Measurements from ENCODE around the gene ACBD4. TPM values are rescaled to one million over a fixed set of nuclear protein-coding genes. Genes with fewer than 3 reads are reported as not detected.

The ACBD4 gene
- total RNA-seq, 1 donor from 2014 or later = 3.9 TPM

DNA sequence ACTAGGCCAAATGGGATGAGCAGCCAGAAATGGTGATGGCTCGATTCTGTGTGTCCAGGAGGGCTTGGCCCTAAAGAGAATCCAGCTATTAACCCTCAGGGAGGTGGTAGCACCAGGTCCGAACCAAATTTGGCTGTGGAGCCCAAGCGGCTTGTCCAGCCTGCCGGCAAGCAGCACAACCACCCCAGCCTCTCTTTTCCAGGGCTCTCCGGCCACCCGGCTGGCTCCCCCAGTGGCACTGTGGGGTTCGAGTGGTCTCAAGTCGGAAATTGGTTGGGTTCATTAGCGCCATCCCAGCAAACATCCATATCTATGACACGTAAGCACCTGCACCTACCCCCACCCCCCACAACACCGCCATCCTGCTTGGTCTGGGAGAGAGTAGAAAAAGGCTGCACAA is 38.6 kb upstream of the ACBD4 start:
- no peak for FAIRE-seq
- Histone ChIP-seq H2AFZ (ENCODE audit: low read depth, low read length) (no peak overlapping the region), H3K9ac (ENCODE audit: low read length) (no peak overlapping the region), H4K20me1 (ENCODE audit: insufficient read depth, low read length) (peaks cover 15% of the 10 kb centered on the region), H3K27me3 (ENCODE audit: insufficient read depth, low read length) (no peaks in the 10 kb centered on the region), H3K79me2 (ENCODE audit: insufficient read depth, low read length) (peaks cover under 1% of the 10 kb centered on the region), H3K27ac (ENCODE audit: low read depth, low read length) (no peak overlapping the region), H3K4me1 (ENCODE audit: insufficient read depth, low read length) (peaks cover 21% of the 10 kb centered on the region), H3K4me3 (ENCODE audit: insufficient read depth, low read depth, low read length) (no peak overlapping the region), H3K9me3 (ENCODE audit: insufficient read depth, low read depth, low read length) (no peaks in the 10 kb centered on the region), H3K4me2 (ENCODE audit: low read length) (no peak overlapping the region), H3K36me3 (ENCODE audit: insufficient read depth, low read length) (peaks cover 43% of the 10 kb centered on the region)
- peaks cover 28% of the 10 kb centered on the region for H3K36me3 Mint-ChIP-seq (ENCODE audit: low read depth, unreplicated experiment)
- no peaks in the 10 kb centered on the region for H3K27me3 Mint-ChIP-seq (ENCODE audit: low read depth, unreplicated experiment)
- H3K4me1 Mint-ChIP-seq (ENCODE audit: low read depth, unreplicated experiment) = peaks cover 35% of the 10 kb centered on the region
- DNase-seq (ENCODE audit: low read depth) = no peak
- no peak overlapping the region for H3K4me3 Mint-ChIP-seq (ENCODE audit: unreplicated experiment)
- H3K27ac Mint-ChIP-seq (ENCODE audit: unreplicated experiment) = no peak overlapping the region
- H3K9me3 Mint-ChIP-seq (ENCODE audit: unreplicated experiment) = no peaks in the 10 kb centered on the region
- TF ChIP-seq, protein P1, sequence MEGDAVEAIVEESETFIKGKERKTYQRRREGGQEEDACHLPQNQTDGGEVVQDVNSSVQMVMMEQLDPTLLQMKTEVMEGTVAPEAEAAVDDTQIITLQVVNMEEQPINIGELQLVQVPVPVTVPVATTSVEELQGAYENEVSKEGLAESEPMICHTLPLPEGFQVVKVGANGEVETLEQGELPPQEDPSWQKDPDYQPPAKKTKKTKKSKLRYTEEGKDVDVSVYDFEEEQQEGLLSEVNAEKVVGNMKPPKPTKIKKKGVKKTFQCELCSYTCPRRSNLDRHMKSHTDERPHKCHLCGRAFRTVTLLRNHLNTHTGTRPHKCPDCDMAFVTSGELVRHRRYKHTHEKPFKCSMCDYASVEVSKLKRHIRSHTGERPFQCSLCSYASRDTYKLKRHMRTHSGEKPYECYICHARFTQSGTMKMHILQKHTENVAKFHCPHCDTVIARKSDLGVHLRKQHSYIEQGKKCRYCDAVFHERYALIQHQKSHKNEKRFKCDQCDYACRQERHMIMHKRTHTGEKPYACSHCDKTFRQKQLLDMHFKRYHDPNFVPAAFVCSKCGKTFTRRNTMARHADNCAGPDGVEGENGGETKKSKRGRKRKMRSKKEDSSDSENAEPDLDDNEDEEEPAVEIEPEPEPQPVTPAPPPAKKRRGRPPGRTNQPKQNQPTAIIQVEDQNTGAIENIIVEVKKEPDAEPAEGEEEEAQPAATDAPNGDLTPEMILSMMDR (IDR thresholded peaks at IDR 0.05; ENCODE audit: insufficient read depth, low read depth, low read length) = no peak
- no peak for TF ChIP-seq EZH2 (IDR thresholded peaks at IDR 0.05; ENCODE audit: insufficient read depth, low read length)

DNA sequence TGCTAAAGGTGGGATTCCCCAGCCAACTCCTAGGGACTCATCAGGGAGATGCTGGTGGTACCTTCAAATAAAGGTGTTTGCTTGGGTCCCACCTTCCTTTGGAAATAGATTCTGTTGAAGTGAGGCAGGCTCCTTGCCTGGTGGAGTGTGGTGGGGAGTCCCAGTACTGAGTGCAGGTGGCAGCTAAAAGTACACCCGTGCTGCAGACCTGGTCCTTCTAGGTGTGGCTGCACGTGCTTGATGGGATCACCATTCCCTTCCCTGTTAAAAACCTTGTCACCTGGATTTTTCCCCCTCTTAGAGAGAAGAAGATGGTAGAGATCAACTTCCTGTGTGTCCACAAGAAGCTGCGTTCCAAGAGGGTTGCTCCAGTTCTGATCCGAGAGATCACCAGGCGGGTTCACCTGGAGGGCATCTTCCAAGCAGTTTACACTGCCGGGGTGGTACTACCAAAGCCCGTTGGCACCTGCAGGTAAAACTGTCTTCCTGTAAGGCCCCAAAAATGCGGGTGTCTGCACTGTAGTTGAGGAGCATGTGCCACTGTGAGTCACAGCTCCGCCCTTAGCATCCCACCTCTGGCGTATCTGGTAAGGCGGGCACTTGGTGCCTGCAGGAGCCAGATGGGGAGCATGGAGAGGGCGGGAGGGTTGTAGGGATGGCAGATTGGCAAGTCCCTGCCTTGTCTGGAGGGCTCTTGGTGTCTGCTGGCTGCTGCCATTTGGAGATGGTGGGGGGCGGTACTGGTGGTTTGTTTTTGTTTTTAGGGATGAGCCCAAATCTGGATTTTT is 37.2 kb upstream of the ACBD4 start:
- H3K36me3 ChIP-seq (ENCODE audit: insufficient read depth, low read length) = peaks cover 51% of the 10 kb centered on the region
- H3K27ac Mint-ChIP-seq (ENCODE audit: unreplicated experiment) = peak overlapping the region; percentile 53
- H3K4me3 ChIP-seq (ENCODE audit: insufficient read depth, low read depth, low read length) = no peak overlapping the region
- H3K27me3 Mint-ChIP-seq (ENCODE audit: low read depth, unreplicated experiment) = no peaks in the 10 kb centered on the region
- H3K27ac ChIP-seq (ENCODE audit: low read depth, low read length) = no peak overlapping the region
- TF ChIP-seq, protein P1 (IDR thresholded peaks at IDR 0.05; ENCODE audit: insufficient read depth, low read depth, low read length) = no peak
- no peak for TF ChIP-seq EZH2 (IDR thresholded peaks at IDR 0.05; ENCODE audit: insufficient read depth, low read length)
- H3K9me3 ChIP-seq (ENCODE audit: insufficient read depth, low read depth, low read length) = no peaks in the 10 kb centered on the region
- H3K4me2 ChIP-seq (ENCODE audit: low read length) = no peak overlapping the region
- FAIRE-seq = no peak
- H3K36me3 Mint-ChIP-seq (ENCODE audit: low read depth, unreplicated experiment) = peaks cover 32% of the 10 kb centered on the region
- no peak overlapping the region for H2AFZ ChIP-seq (ENCODE audit: low read depth, low read length)
- no peaks in the 10 kb centered on the region for H3K79me2 ChIP-seq (ENCODE audit: insufficient read depth, low read length)
- peaks cover 21% of the 10 kb centered on the region for H4K20me1 ChIP-seq (ENCODE audit: insufficient read depth, low read length)
- no peaks in the 10 kb centered on the region for H3K9me3 Mint-ChIP-seq (ENCODE audit: unreplicated experiment)
- no peaks in the 10 kb centered on the region for H3K27me3 ChIP-seq (ENCODE audit: insufficient read depth, low read length)
- peaks cover 8% of the 10 kb centered on the region for H3K4me1 ChIP-seq (ENCODE audit: insufficient read depth, low read length)
- peaks cover 35% of the 10 kb centered on the region for H3K4me1 Mint-ChIP-seq (ENCODE audit: low read depth, unreplicated experiment)
- DNase-seq (ENCODE audit: low read depth) = no peak
- no peak overlapping the region for H3K4me3 Mint-ChIP-seq (ENCODE audit: unreplicated experiment)
- H3K9ac ChIP-seq (ENCODE audit: low read length) = peak overlapping the region; percentile 0
